Aorta (tissue), 5 donors: Measurements from ENCODE around the gene P4HA2. TPM values are rescaled to one million over a fixed set of nuclear protein-coding genes. Genes with fewer than 3 reads are reported as not detected.

Experiments used
- ATAC-seq: fragments of 200-7000 bp; cut with Tn5 transposase; one replicate; pipeline ENCODE4 v1.9.1; 2022; ENCODE audit warnings: moderate library complexity; ENCODE audit not compliant: low FRiP score
- DNase-seq, 2 donors: peaks; one replicate each; pipeline ENCODE4 v3.0.0-alpha.2; 2020
- H3K27ac ChIP-seq, 2 donors: one replicate each; pipeline ENCODE4 v1.5.1; 2013; ENCODE audit warnings: low read length in 2 of 2, mild to moderate bottlenecking in 2 of 2, moderate library complexity in 2 of 2, control low read depth in 1 of 2, inconsistent platforms in 1 of 2, low read depth in 1 of 2
- H3K27me3 ChIP-seq, 2 donors: one replicate each; pipeline ENCODE4 v1.6.1; 2013; ENCODE audit warnings: control low read depth in 1 of 2, low read length in 1 of 2, mild to moderate bottlenecking in 1 of 2, moderate library complexity in 1 of 2; ENCODE audit not compliant: insufficient read depth in 2 of 2, control insufficient read depth in 1 of 2
- H3K36me3 ChIP-seq, 2 donors: one replicate each; pipeline ENCODE4 v1.6.1; 2013; ENCODE audit warnings: control low read depth in 1 of 2, low read length in 1 of 2, mild to moderate bottlenecking in 1 of 2; ENCODE audit not compliant: insufficient read depth in 2 of 2, control insufficient read depth in 1 of 2
- H3K4me1 ChIP-seq, 2 donors: one replicate each; pipeline ENCODE4 v1.6.1; 2013; ENCODE audit warnings: low read length in 2 of 2, control low read depth in 1 of 2, mild to moderate bottlenecking in 1 of 2, moderate library complexity in 1 of 2; ENCODE audit not compliant: insufficient read depth in 2 of 2, control insufficient read depth in 1 of 2
- H3K4me3 ChIP-seq, 2 donors: one replicate each; pipeline ENCODE4 v1.5.1; 2013; ENCODE audit warnings: low read length in 2 of 2, control low read depth in 1 of 2, mild to moderate bottlenecking in 1 of 2
- H3K9me3 ChIP-seq: one replicate; pipeline ENCODE4 v1.6.1; 2013; ENCODE audit warnings: mild to moderate bottlenecking, low read length; ENCODE audit not compliant: control insufficient read depth
- WGBS, 2 donors: extraction: QIAGEN DNeasy Blood & Tissue Kit; methylation state at CpG; one replicate each; pipeline ENCODE4 v1.1.7; 2013; 5-methylcytosine and 5-hydroxymethylcytosine counted together
- intact Hi-C, 2 donors: fragments of 100-400 bp; cut with DNase I; formaldehyde crosslinking; loops; one replicate each; pipeline versions ENCODE4 v1.14.2 to v1.15.0; 2022
- polyA plus RNA-seq, 2 donors: library from polyadenylated mRNA; stranded (reverse); fragments of 200-250 nt; gene quantifications; one replicate each; pipeline ENCODE4 v1.2.3, GENCODE V29; 2013
- total RNA-seq, 2 donors: library from RNA; stranded (reverse); fragmentation: NEBNext Ultra II Directional; extraction: Animal tissue kit (Norgen Biotek cat#: 25700); gene quantifications; one replicate each; pipeline ENCODE4 v1.2.1, GENCODE V29; 2021
- donor health status: healthy with polysubstance abuse.
- donor health status: Bipolar disorder and iron deficiency.
- donor health status: DM: no; HTN: no; CAD: no.
- donor health status: DM: no; HTN: no; CAD: no.
- donor health status: DM: yes; HTN: yes; CAD: no.

The P4HA2 gene
- total and polyA plus RNA-seq, 4 donors: 19.2 to 68.1 (median 34.6) TPM

- ATAC-seq (no peak), DNase-seq (peak in 1 of 2 donors; percentile 28)
- no peaks in the 10 kb centered on the region for H3K27me3 ChIP-seq
- intact Hi-C loops: no loop called here
- no peak overlapping the region for H3K27ac ChIP-seq
- no peak overlapping the region for H3K4me3 ChIP-seq
- peaks cover 6% of the 10 kb centered on the region for H3K9me3 ChIP-seq
- H3K36me3 ChIP-seq: no peaks in the 10 kb centered on the region
- 82 to 95% methylated on average over 3 of the region's 3 CpGs for WGBS, 2 donors
- no peaks in the 10 kb centered on the region for H3K4me1 ChIP-seq
Observed at GRCh38 chr5:132243366-132243977, 15.8 kb upstream of the P4HA2 start.

GRCh38 chr5:132239776-132240175 lies 12.1 kb upstream of the P4HA2 start:
- no peaks in the 10 kb centered on the region for H3K36me3 ChIP-seq
- peaks cover 3% of the 10 kb centered on the region for H3K9me3 ChIP-seq
- DNase-seq (no peak), ATAC-seq (no peak)
- no peak overlapping the region for H3K27ac ChIP-seq
- no peaks in the 10 kb centered on the region for H3K4me1 ChIP-seq
- H3K27me3 ChIP-seq: no peaks in the 10 kb centered on the region
- H3K4me3 ChIP-seq: no peak overlapping the region
- intact Hi-C loops: loop anchor here in 1 of 2 donors (5.0 kb wide), 1 partner anchor 53 kb away; the partner anchor contains the start of gene SLC22A4

GRCh38 chr5:132238901-132239500 lies 11.3 kb upstream of the P4HA2 start:
- DNase-seq: no peak
- ATAC-seq: no peak
- intact Hi-C loops: loop anchor here in 1 of 2 donors (5.0 kb wide), 1 partner anchor 53 kb away; the partner anchor contains the start of gene SLC22A4
- H3K27me3 ChIP-seq: no peaks in the 10 kb centered on the region
- no peaks in the 10 kb centered on the region for H3K36me3 ChIP-seq
- H3K4me3 ChIP-seq: no peak overlapping the region
- 78 to 91% methylated on average over 1 of the region's 1 CpG for WGBS, 2 donors
- no peak overlapping the region for H3K27ac ChIP-seq
- no peaks in the 10 kb centered on the region for H3K4me1 ChIP-seq
- no peaks in the 10 kb centered on the region for H3K9me3 ChIP-seq

GRCh38 chr5:132238169-132238744 lies 10.6 kb upstream of the P4HA2 start:
- Histone ChIP-seq H3K4me1 (no peaks in the 10 kb centered on the region), H3K9me3 (no peaks in the 10 kb centered on the region), H3K27me3 (no peaks in the 10 kb centered on the region), H3K4me3 (no peak overlapping the region), H3K27ac (no peak overlapping the region), H3K36me3 (no peaks in the 10 kb centered on the region)
- DNase-seq (peak; percentile 80 to 89), ATAC-seq (peak; percentile 84)
- WGBS, 2 donors: 32 to 41% methylated on average over 1 of the region's 1 CpG
- intact Hi-C loops: loop anchor here in 1 of 2 donors (5.0 kb wide), 1 partner anchor 54 kb away; the partner anchor contains the start of gene SLC22A4

GRCh38 chr5:132237670-132238069 lies 10.0 kb upstream of the P4HA2 start:
- peak in 1 of 2 donors; percentile 1 for DNase-seq
- WGBS, 2 donors: 86 to 87% methylated on average over 4 of the region's 4 CpGs
- H3K27ac ChIP-seq: no peak overlapping the region
- no peaks in the 10 kb centered on the region for H3K36me3 ChIP-seq
- ATAC-seq: no peak
- no peaks in the 10 kb centered on the region for H3K27me3 ChIP-seq
- no peaks in the 10 kb centered on the region for H3K4me1 ChIP-seq
- no peaks in the 10 kb centered on the region for H3K9me3 ChIP-seq
- no peak overlapping the region for H3K4me3 ChIP-seq
- intact Hi-C loops: loop anchor here in 1 of 2 donors (5.0 kb wide), 1 partner anchor 55 kb away; the partner anchor contains the start of gene SLC22A4

GRCh38 chr5:132237141-132237540 lies 9.5 kb upstream of the P4HA2 start:
- Histone ChIP-seq H3K36me3 (no peaks in the 10 kb centered on the region), H3K4me3 (no peak overlapping the region), H3K9me3 (no peaks in the 10 kb centered on the region), H3K27me3 (no peaks in the 10 kb centered on the region), H3K27ac (no peak overlapping the region), H3K4me1 (no peaks in the 10 kb centered on the region)
- DNase-seq (peak in 1 of 2 donors; percentile 46), ATAC-seq (no peak)
- WGBS, 2 donors: 100% methylated on average over 1 of the region's 1 CpG; no CpG with 5 or more reads in 1 of the 2 donors
- intact Hi-C loops: loop anchor here in 1 of 2 donors (5.0 kb wide), 1 partner anchor 55 kb away; the partner anchor contains the start of gene SLC22A4

- H3K27me3 ChIP-seq: no peaks in the 10 kb centered on the region
- H3K27ac ChIP-seq: no peak overlapping the region
- no peaks in the 10 kb centered on the region for H3K36me3 ChIP-seq
- H3K4me3 ChIP-seq: no peak overlapping the region
- no peak for ATAC-seq
- H3K9me3 ChIP-seq: no peaks in the 10 kb centered on the region
- WGBS, 2 donors: 92 to 95% methylated on average over 3 of the region's 3 CpGs
- no peak for DNase-seq
- intact Hi-C loops: loop anchor here in 1 of 2 donors (5.0 kb wide), 1 partner anchor 57 kb away; the partner anchor contains the start of gene SLC22A4
- H3K4me1 ChIP-seq: no peaks in the 10 kb centered on the region
Observed at GRCh38 chr5:132235340-132235739, 7.7 kb upstream of the P4HA2 start.

- H3K4me3 ChIP-seq: no peak overlapping the region
- H3K4me1 ChIP-seq: no peaks in the 10 kb centered on the region
- WGBS, 2 donors: 90 to 94% methylated on average over 2 of the region's 2 CpGs
- H3K27ac ChIP-seq: no peak overlapping the region
- ATAC-seq (no peak), DNase-seq (peak in 1 of 2 donors; percentile 13)
- no peaks in the 10 kb centered on the region for H3K36me3 ChIP-seq
- H3K9me3 ChIP-seq: no peaks in the 10 kb centered on the region
- intact Hi-C loops: loop anchor here in 1 of 2 donors (5.0 kb wide), 1 partner anchor 58 kb away; the partner anchor contains the start of gene SLC22A4
- H3K27me3 ChIP-seq: no peaks in the 10 kb centered on the region
Observed at GRCh38 chr5:132234684-132235062, 7.0 kb upstream of the P4HA2 start.
